Measurements from ENCODE around the gene CCND2.
A peak's percentile ranks its signal among the peaks of the same experiment; 100 is the strongest.

Gene CCND2

GRCh38 chr12:4257442-4257841 is 16.1 kb upstream of the CCND2 start:
- DNase-seq (ENCODE audit: low spot score): no peak
- no peak for TF ChIP-seq CTCF (IDR thresholded peaks at IDR 0.05; ENCODE audit: extremely low read depth, missing control alignments)

- no peak for DNase-seq (ENCODE audit: low spot score)
These were observed 14.5 kb upstream of the CCND2 start for GRCh38 chr12:4259099-4259498.

GRCh38 chr12:4261655-4262054 is 11.9 kb upstream of the CCND2 start:
- peak; percentile 68 for DNase-seq (ENCODE audit: low spot score)
- no peak for TF ChIP-seq CTCF (IDR thresholded peaks at IDR 0.05; ENCODE audit: extremely low read depth, missing control alignments)

More at GRCh38 chr12:4259099-4259498, 14.5 kb upstream of the CCND2 start:
- TF ChIP-seq CTCF (IDR thresholded peaks at IDR 0.05; ENCODE audit: extremely low read depth, missing control alignments): no peak

GRCh38 chr12:4265280-4265679 is 8.3 kb upstream of the CCND2 start:
- TF ChIP-seq CTCF (IDR thresholded peaks at IDR 0.05; ENCODE audit: extremely low read depth, missing control alignments): no peak
- DNase-seq (ENCODE audit: low spot score): no peak

- TF ChIP-seq CTCF (IDR thresholded peaks at IDR 0.05; ENCODE audit: extremely low read depth, missing control alignments): no peak
- no peak for DNase-seq (ENCODE audit: low spot score)
These were observed 6.6 kb upstream of the CCND2 start for GRCh38 chr12:4266990-4267389.

- no peak for TF ChIP-seq CTCF (IDR thresholded peaks at IDR 0.05; ENCODE audit: extremely low read depth, missing control alignments)
- no peak for DNase-seq (ENCODE audit: low spot score)
These were observed 5.7 kb upstream of the CCND2 start for GRCh38 chr12:4267704-4268328.

- DNase-seq (ENCODE audit: low spot score): no peak
- no peak for TF ChIP-seq CTCF (IDR thresholded peaks at IDR 0.05; ENCODE audit: extremely low read depth, missing control alignments)
These were observed 5.0 kb upstream of the CCND2 start for GRCh38 chr12:4268329-4269181.

All from GM20000 (cell line).